ENCODE results near the gene PCDH7. TPM values are rescaled to one million over a fixed set of nuclear protein-coding genes. Genes with fewer than 3 reads are reported as not detected.

The PCDH7 gene, protein sequence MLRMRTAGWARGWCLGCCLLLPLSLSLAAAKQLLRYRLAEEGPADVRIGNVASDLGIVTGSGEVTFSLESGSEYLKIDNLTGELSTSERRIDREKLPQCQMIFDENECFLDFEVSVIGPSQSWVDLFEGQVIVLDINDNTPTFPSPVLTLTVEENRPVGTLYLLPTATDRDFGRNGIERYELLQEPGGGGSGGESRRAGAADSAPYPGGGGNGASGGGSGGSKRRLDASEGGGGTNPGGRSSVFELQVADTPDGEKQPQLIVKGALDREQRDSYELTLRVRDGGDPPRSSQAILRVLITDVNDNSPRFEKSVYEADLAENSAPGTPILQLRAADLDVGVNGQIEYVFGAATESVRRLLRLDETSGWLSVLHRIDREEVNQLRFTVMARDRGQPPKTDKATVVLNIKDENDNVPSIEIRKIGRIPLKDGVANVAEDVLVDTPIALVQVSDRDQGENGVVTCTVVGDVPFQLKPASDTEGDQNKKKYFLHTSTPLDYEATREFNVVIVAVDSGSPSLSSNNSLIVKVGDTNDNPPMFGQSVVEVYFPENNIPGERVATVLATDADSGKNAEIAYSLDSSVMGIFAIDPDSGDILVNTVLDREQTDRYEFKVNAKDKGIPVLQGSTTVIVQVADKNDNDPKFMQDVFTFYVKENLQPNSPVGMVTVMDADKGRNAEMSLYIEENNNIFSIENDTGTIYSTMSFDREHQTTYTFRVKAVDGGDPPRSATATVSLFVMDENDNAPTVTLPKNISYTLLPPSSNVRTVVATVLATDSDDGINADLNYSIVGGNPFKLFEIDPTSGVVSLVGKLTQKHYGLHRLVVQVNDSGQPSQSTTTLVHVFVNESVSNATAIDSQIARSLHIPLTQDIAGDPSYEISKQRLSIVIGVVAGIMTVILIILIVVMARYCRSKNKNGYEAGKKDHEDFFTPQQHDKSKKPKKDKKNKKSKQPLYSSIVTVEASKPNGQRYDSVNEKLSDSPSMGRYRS (N-terminal part only)
- 0.45 and 0.48 TPM in 2 replicates for polyA plus RNA-seq (2012; rRNA removed)
- 0.45 and 0.53 TPM in 2 replicates for polyA plus RNA-seq (2012; cell fraction: cytosol; rRNA removed)
- 0.35 and 0.63 TPM in 2 replicates for polyA plus RNA-seq (2012; cell fraction: nucleus; rRNA removed)

DNA sequence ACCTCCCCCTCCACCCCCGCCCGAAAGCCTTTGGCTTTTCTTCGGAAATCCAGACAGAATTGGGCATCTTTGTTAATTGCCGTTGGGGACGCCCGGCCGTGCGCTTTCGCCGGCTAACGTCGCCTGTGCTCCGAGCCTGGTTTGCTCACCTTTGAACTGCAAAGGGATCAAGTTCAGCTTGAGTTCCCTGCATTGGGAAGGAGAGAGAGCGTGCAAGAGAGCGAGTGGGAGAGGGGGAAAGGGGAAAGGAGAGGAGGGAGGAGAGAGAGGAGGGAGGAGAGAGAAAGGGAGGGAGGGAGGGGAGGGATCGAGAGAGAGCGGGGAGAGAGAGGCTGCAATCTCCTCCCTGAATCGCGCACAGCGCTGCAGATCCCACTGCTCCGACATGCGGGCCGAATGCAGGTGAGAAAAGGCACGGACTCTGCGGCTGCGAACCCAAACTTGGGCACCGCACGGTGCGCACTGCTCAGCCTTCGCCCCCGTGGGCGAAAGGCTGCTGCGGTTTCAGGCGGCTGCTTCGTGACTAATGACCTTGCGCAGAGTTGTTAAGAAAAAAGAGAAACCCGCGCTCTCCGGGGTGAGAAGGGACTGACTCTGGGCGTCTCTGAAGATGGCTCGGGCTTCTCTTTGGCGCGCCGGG lies at the start of gene PCDH7:
TSS of gene PCDH7 (plus strand) at position 349 of the 640 bp plus-strand sequence. CDS start 1,054 bp downstream, outside the sequence.
- H3K9me3 ChIP-seq, result no peaks in the 10 kb centered on the region
- peak within 1 kb of the TSS in 1 of 2 experiments; percentile 74; a peak in 2 of 4 replicates for H3K27ac ChIP-seq (ENCODE audit: low read depth in 2 of 2, low read length in 1 of 2)
- H3K4me3 ChIP-seq (ENCODE audit: low read depth in 2 of 2, low read length in 1 of 2), result peak within 1 kb of the TSS; percentile 56 to 69
- POLR2A ChIA-PET, result no interaction called here
- H3K9ac ChIP-seq, result no peak within 1 kb of the TSS
- peaks cover 0 to 2% of the 10 kb centered on the region in 2 experiments for H3K36me3 ChIP-seq (replicated peaks in 1 of 2; ENCODE audit: control insufficient read depth in 1 of 2, insufficient read depth in 2 of 2, low read length in 1 of 2)
- H3K79me2 ChIP-seq (ENCODE audit: insufficient read depth), result no peaks in the 10 kb centered on the region
- H2AFZ ChIP-seq (ENCODE audit: low read depth), result peak within 1 kb of the TSS; percentile 83
- H3K4me1 ChIP-seq (ENCODE audit: control insufficient read depth in 1 of 2, insufficient read depth in 2 of 2, low read depth in 1 of 2, low read length in 1 of 2), result peaks cover 0 to 51% of the 10 kb centered on the region in 2 experiments; a peak in 1 of 4 replicates
- H3K27me3 ChIP-seq (ENCODE audit: insufficient read depth), result peaks cover 61% of the 10 kb centered on the region
- peak; percentile 46 for DNase-seq
- TF ChIP-seq RAD21 (IDR thresholded peaks at IDR 0.05; ENCODE audit: low read length) (no peak), ELF1 (IDR thresholded peaks at IDR 0.05) (no peak), JUND (IDR thresholded peaks at IDR 0.05) (no peak), SIN3A (IDR thresholded peaks at IDR 0.05; ENCODE audit: borderline replicate concordance, low read depth, low read length) (no peak), FOXJ3 (CRISPR knock-in tag; IDR thresholded peaks at IDR 0.05) (no peak), YY1 (IDR thresholded peaks at IDR 0.05; ENCODE audit: low read depth) (no peak), FOSL2 (IDR thresholded peaks at IDR 0.05; ENCODE audit: borderline replicate concordance, low read depth) (no peak), EZH2phosphoT487 (IDR thresholded peaks at IDR 0.05; ENCODE audit: borderline replicate concordance, low read depth) (no peak; the same call in 1 of the 2 replicates), RCOR1 (IDR thresholded peaks at IDR 0.05; ENCODE audit: low read length) (no peak), NRF1 (IDR thresholded peaks at IDR 0.05; ENCODE audit: low read depth, low read length) (no peak), CTCF (IDR thresholded peaks at IDR 0.05) (no peak)
- TF ChIP-seq, protein P1, sequence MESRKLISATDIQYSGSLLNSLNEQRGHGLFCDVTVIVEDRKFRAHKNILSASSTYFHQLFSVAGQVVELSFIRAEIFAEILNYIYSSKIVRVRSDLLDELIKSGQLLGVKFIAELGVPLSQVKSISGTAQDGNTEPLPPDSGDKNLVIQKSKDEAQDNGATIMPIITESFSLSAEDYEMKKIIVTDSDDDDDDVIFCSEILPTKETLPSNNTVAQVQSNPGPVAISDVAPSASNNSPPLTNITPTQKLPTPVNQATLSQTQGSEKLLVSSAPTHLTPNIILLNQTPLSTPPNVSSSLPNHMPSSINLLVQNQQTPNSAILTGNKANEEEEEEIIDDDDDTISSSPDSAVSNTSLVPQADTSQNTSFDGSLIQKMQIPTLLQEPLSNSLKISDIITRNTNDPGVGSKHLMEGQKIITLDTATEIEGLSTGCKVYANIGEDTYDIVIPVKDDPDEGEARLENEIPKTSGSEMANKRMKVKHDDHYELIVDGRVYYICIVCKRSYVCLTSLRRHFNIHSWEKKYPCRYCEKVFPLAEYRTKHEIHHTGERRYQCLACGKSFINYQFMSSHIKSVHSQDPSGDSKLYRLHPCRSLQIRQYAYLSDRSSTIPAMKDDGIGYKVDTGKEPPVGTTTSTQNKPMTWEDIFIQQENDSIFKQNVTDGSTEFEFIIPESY (IDR thresholded peaks at IDR 0.05; ENCODE audit: borderline replicate concordance, low read depth), result no peak
- TF ChIP-seq, protein P2, sequence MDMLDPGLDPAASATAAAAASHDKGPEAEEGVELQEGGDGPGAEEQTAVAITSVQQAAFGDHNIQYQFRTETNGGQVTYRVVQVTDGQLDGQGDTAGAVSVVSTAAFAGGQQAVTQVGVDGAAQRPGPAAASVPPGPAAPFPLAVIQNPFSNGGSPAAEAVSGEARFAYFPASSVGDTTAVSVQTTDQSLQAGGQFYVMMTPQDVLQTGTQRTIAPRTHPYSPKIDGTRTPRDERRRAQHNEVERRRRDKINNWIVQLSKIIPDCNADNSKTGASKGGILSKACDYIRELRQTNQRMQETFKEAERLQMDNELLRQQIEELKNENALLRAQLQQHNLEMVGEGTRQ (IDR thresholded peaks at IDR 0.05; ENCODE audit: borderline replicate concordance, low read depth, low read length), result no peak
- H3F3A ChIP-seq (replicated peaks; ENCODE audit: insufficient read depth), result peaks cover 9% of the 10 kb centered on the region
- no peaks in the 10 kb centered on the region for H3K9me2 ChIP-seq
- under 1% methylated on average over 27 of the region's 44 CpGs for WGBS (ENCODE audit: low lambda C conversion rate)
- CTCF ChIA-PET, result interaction anchor here (0.7 to 1.8 kb wide), 3 partner anchors 105 to 325 kb away, joined by 3 to 6 read pairs (median 3); no protein-coding TSS in a partner anchor
- no peaks in the 10 kb centered on the region for H4K20me1 ChIP-seq (ENCODE audit: insufficient read depth)
- H3K4me2 ChIP-seq, result peak within 1 kb of the TSS; percentile 91

Data from SK-N-SH (cell line).